Nucleus accumbens (tissue), 56 donors: ENCODE measurements around the gene ATP6AP1.
"Not testable (repeated sequence)": the region's sequence is repeated elsewhere in the genome, so short reads cannot be mapped to it uniquely, and the experiment has no call there.

Source experiments
- DNase-seq, 56 donors: peaks; one replicate each; lab custom pipeline; 2025; lab: John Stamatoyannopoulos, UW

The ATP6AP1 gene

DNA sequence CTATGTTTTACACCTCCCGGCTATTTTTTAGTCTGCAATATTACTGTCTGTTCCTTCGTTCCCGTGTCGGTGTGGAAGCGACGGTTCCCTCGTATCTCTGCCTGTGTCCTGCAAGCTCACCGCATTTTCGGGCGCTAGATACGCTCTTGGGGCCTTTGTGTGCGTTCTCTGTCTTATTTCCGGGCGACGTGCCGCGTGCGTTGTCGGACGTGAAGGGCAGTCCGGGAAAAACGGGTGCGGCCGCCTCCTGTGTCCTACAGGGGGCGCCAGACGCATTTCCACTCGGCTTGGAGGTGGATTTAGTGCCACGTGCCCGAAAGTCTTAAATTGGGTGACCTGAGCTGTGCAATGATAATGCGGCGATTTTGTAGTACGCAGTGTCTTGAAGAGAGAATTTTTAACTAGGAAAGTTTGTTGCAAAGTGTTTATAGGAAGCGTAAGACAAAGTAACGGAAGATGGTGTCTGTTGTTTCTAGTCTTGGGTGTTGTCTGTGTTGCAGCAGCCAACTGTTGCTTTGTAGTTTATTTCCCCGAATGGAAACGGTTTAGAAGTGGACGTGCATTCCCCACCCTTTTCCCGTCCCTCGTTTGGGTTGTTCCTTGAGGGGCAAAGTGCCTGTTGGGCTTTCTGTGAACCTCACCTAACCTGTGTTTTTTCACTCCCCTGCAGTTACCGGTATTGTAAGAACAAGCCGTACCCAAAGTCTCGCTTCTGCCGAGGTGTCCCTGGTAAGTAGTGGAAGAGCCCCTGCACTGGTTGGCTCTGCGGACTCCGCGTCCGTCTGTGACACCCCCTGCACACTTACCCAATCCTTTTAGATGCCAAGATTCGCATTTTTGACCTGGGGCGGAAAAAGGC lies 29.6 kb upstream of the ATP6AP1 start:
- peak in 51 of 56 donors; percentile 4 to 87 (median 53) for DNase-seq

GRCh38 chrX:154399527-154400368 lies 28.7 kb upstream of the ATP6AP1 start:
- no peak for DNase-seq

- not testable (repeated sequence) for DNase-seq
These were observed 28.1 kb upstream of the ATP6AP1 start for GRCh38 chrX:154400369-154400817.

DNA sequence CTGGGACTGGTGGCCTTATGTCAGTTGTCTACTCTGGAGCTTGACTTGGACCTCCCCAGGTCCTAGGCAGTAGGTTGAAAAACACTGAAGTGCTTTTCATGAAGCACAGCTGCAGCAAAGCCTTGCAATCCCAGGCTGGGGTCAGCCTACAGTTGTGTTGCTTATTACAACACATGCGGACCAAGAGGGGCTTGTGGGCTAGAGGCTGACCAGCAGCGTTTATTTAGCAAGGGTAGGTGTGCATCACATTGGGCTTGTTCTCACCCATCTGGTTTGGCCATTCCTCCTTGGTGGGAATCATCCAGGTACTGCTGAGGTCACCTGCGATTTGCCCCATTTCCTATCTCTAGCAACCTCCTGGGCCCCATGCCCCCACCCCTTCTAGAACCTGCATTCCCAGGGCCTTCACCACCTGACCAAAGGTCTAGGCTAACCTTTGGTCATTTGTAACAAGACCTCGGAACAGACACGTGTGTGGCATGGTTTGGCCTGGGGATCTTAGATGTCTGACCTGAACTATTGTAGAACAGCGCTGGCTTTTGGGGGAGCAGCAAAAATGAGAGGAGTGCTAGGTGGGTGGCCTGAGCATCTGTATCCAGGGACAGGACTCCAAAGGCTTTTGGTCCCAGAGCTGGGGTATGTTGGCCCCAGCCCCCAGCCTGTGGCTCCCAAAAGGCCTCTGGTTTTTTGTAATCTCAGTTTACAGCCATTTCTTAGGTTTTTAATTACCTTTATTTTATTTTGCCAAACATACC lies 27.3 kb upstream of the ATP6AP1 start:
- no peak for DNase-seq

- no peak for DNase-seq
These were observed 26.4 kb upstream of the ATP6AP1 start for GRCh38 chrX:154401918-154402621.

- no peak for DNase-seq
These were observed 25.8 kb upstream of the ATP6AP1 start for GRCh38 chrX:154402622-154403127.

- DNase-seq = no peak
These were observed 25.3 kb upstream of the ATP6AP1 start for GRCh38 chrX:154403192-154403591.

DNA sequence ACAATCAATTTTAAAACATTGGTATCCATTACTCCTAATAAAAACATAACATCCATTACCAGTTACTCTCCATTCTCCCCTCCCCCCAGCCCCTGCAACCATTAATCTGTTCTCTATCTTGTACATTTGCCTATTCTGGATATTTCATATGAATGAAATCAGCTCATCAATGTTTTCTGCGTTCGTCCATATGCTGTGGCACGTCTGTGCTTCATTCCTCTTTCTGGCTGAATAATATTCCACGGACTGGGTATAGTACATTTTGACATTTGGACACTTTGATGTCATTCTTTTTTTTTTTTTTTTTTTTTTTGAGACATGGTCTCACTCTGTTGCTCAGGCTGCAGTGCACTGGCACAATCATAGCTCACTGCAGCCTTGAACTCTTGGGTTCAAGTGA lies 24.6 kb upstream of the ATP6AP1 start:
- no peak for DNase-seq

DNA sequence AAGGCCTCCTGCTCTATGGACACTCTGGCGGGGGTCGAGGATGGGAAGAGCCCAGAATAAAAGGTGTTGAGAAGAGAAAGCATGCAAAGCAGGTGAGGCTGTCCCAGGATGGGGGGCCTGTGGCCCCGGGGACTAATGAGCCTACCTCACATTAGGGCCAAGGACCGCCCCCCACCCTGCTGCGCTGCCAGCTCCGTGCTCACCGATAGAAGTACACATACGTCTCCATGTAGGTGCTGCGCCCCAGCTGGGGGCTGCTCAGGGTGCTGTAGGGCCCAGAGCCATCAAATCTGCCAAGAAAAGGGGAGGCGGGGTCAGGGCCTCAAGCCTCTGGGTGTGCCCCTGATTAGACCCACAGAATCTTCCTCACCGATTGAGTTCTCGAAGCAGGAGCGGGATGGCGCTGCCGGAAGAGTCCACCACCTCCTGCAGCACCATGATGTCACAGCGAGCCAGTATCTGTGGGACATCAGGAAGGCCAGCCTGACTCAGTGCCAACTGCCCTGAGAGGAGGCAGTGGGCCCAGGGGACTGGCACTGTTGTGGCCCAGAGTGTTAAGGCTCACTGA lies 23.8 kb upstream of the ATP6AP1 start:
- DNase-seq = no peak

- DNase-seq = no peak
These were observed 19.7 kb upstream of the ATP6AP1 start for GRCh38 chrX:154408659-154409221.

DNA sequence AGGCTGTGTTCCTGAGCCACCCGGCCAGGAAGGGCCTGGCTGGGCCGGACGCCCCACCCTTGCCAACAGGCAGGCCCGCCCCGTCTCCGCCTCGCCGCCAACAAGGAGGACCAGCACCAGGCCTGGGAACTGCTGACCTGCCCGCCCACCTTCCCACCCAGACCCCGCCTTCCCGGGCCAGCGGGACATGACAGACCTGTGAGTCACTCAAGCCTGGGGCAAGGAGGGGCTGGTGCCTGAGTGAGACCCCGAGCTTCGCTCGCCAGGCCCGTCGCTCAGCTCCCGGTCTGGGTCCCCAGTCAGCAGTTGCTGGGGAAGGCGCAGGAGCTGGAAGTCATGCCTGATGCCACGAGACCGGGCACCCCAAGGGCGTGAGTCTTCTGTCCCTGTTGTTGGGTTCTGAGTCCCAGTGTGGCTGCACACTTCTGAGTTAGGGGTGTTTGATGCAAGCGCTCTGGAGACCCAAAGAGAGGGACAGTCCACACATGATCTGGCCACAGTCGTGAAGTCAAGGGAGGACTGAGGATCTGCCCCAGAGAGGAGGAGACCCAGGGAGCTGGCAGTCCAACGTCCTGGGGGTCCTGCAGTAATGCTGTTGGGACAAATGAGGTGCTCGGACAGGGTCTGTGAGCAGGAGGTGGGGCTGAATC lies 19.1 kb upstream of the ATP6AP1 start, which contains the start of gene DNASE1L1:
DNASE1L1 (minus strand) TSS at position 33 of the 650 bp plus-strand sequence. CDS start 3,686 bp downstream, outside the sequence.
- peak in 14 of 56 donors; percentile 0 to 51 (median 8) for DNase-seq

- peak in 39 of 56 donors; percentile 1 to 67 (median 27) for DNase-seq
These were observed 16.5 kb upstream of the ATP6AP1 start for GRCh38 chrX:154411981-154412340.

- DNase-seq = no peak
These were observed 16.0 kb upstream of the ATP6AP1 start for GRCh38 chrX:154412468-154412867.

GRCh38 chrX:154413142-154413541 lies 15.3 kb upstream of the ATP6AP1 start:
- DNase-seq = no peak

GRCh38 chrX:154417157-154417556 lies 11.3 kb upstream of the ATP6AP1 start:
- DNase-seq = no peak

- no peak for DNase-seq
These were observed 9.3 kb upstream of the ATP6AP1 start for GRCh38 chrX:154419189-154419588.

DNA sequence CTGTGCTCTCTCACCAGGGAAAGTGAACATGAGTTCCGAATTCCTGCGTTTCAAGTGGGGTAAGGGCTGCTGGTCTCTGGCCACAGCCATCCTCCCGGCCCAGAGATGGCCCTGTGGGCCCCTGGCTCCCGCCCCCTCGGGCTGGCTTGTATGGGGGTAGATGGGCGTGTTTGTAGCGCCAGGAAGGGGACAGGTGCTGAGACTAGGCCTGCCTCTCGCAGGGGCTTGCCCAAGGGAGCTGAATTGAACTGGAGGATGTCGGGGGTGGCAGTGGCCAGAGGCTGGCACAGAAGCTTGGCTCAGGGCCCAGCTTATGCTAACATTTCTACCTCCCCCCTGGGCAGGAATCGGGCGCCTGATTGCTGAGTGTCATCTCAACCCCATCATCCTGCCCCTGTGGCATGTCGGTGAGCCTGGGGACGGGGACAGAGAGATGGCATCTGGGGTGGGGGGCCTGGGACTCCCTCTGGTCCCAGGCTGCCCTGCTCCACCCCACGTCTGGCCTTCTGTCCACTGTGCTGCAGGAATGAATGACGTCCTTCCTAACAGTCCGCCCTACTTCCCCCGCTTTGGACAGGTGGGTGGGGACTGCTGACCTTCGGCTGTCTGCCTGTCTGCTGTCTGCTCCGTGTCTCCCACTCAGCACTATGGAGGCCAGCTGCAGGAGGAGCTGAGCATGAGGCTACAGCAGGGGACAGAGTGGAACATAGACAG lies 8.6 kb upstream of the ATP6AP1 start:
- DNase-seq = no peak

- no peak for DNase-seq
These were observed 8.1 kb upstream of the ATP6AP1 start for GRCh38 chrX:154420402-154420756.
